Prostate gland (tissue), 2 donors: ENCODE measurements around the gene HPS1. TPM values are rescaled to one million over a fixed set of nuclear protein-coding genes. Genes with fewer than 3 reads are reported as not detected.

Source experiments
- DNase-seq: peaks from one replicate; pipeline ENCODE4 v3.0.0-alpha.2; 2019; ENCODE audit warnings: low spot score
- H3K27ac ChIP-seq, 2 donors: fragments of 200-600 bp; sonication (generic); 2 replicates each; pipeline ENCODE4 v1.5.1; 2017 to 2019
- H3K27me3 ChIP-seq: fragments of 200-600 bp; sonication (generic); replicated peaks from 2 replicates; pipeline ENCODE4 v1.5.1; 2019; ENCODE audit not compliant: insufficient read depth
- H3K36me3 ChIP-seq, 2 donors: fragments of 200-600 bp; sonication (generic); 1 replicate in 1 of 2; 2 replicates in 1 of 2; pipeline versions ENCODE4 v1.5.1 to v1.8.1; 2017 to 2019
- H3K4me1 ChIP-seq: fragments of 200-600 bp; sonication (generic); replicated peaks from 2 replicates; pipeline ENCODE4 v1.5.1; 2019
- H3K4me3 ChIP-seq, 2 donors: fragments of 200-600 bp; sonication (generic); 2 replicates each; pipeline ENCODE4 v1.5.1; 2017 to 2019
- H3K9me3 ChIP-seq: fragments of 200-600 bp; sonication (generic); 2 replicates; pipeline ENCODE4 v1.5.1; 2017
- CTCF ChIP-seq, 4 experiments: fragments of 200-600 bp in 2 of 4; fragments of 450-650 bp in 2 of 4; sonication (generic) in 2 of 4; IDR thresholded peaks; 1 replicate in 3 of 4; 2 replicates in 1 of 4; pipeline ENCODE4 v1.5.1; 2016 to 2019; ENCODE audit warnings: antibody characterized with exemption in 4 of 4, mild to moderate bottlenecking in 2 of 4, moderate library complexity in 2 of 4
- POLR2A ChIP-seq: fragments of 450-650 bp; IDR thresholded peaks from one replicate; pipeline ENCODE4 v1.6.1; 2016; ENCODE audit warnings: antibody characterized with exemption, mild to moderate bottlenecking
- POLR2AphosphoS5 ChIP-seq: sonication (generic); formaldehyde crosslinking; IDR thresholded peaks from one replicate; pipeline ENCODE4 v1.6.1; 2017; ENCODE audit warnings: antibody characterized with exemption
- WGBS: methylation state at CpG from one replicate; pipeline ENCODE4 v1.1.5; 2018; 5-methylcytosine and 5-hydroxymethylcytosine counted together
- intact Hi-C: fragments of 100-400 bp; cut with DNase I; formaldehyde crosslinking; loops from one replicate; pipeline ENCODE4 v1.14.2; 2022
- total RNA-seq, 2 donors: library from RNA; depleted of rRNA; stranded (reverse); fragments of >200 nt; gene quantifications; one replicate each; pipeline ENCODE4 v1.1.0, GENCODE V29; 2016

HPS1 gene
- total RNA-seq: 10 to 100 TPM; 59.9 to 93.6 TPM

GRCh38 chr10:98446661-98447221 is at the start of gene HPS1:
Gene HPS1, minus strand, starts transcription at chr10:98446935. Its CDS starts 3,695 bp downstream, at chr10:98443240.
- Histone ChIP-seq H3K9me3 (no peaks in the 10 kb centered on the region), H3K4me1 (no peaks in the 10 kb centered on the region), H3K27me3 (no peaks in the 10 kb centered on the region), H3K36me3 (no peaks in the 10 kb centered on the region), H3K4me3 (peak within 1 kb of the TSS; percentile 61 to 74), H3K27ac (peak within 1 kb of the TSS; percentile 81 to 85)
- intact Hi-C loops: no loop called here
- peak; percentile 67 for TF ChIP-seq POLR2AphosphoS5
- TF ChIP-seq POLR2A: peak; percentile 90
- peak in 2 of 4 experiments; percentile 27 to 38 for TF ChIP-seq CTCF (IDR thresholded peaks at IDR 0.05)
- DNase-seq: peak; percentile 67
- WGBS: 2% methylated on average over 47 of the region's 47 CpGs

GRCh38 chr10:98492763-98493162 is 46.0 kb upstream of the HPS1 start:
- TF ChIP-seq POLR2A (no peak), CTCF (IDR thresholded peaks at IDR 0.05) (no peak), POLR2AphosphoS5 (no peak)
- no peak overlapping the region for H3K27ac ChIP-seq
- no peaks in the 10 kb centered on the region for H3K36me3 ChIP-seq
- no peaks in the 10 kb centered on the region for H3K4me1 ChIP-seq
- intact Hi-C loops: no loop called here
- no peaks in the 10 kb centered on the region for H3K27me3 ChIP-seq
- no peaks in the 10 kb centered on the region for H3K9me3 ChIP-seq
- WGBS: 63% methylated on average over 1 of the region's 1 CpG
- DNase-seq: no peak
- no peak overlapping the region for H3K4me3 ChIP-seq

- no peaks in the 10 kb centered on the region for H3K9me3 ChIP-seq
- DNase-seq: no peak
- TF ChIP-seq POLR2A: no peak
- TF ChIP-seq POLR2AphosphoS5: no peak
- no peak for TF ChIP-seq CTCF (IDR thresholded peaks at IDR 0.05)
- 68% methylated on average over 13 of the region's 13 CpGs for WGBS
- intact Hi-C loops: no loop called here
- H3K27ac ChIP-seq: peak overlapping the region in 1 of 2 donors; percentile 10
- no peak overlapping the region for H3K4me3 ChIP-seq
- H3K36me3 ChIP-seq: no peaks in the 10 kb centered on the region
- H3K27me3 ChIP-seq: no peaks in the 10 kb centered on the region
- no peaks in the 10 kb centered on the region for H3K4me1 ChIP-seq
These were observed 43.1 kb upstream of the HPS1 start for GRCh38 chr10:98489561-98490481.

- no peaks in the 10 kb centered on the region for H3K9me3 ChIP-seq
- H3K4me1 ChIP-seq: no peaks in the 10 kb centered on the region
- intact Hi-C loops: no loop called here
- 33% methylated on average over 1 of the region's 1 CpG for WGBS
- H3K27ac ChIP-seq: peak overlapping the region in 1 of 2 donors; percentile 38
- TF ChIP-seq POLR2A (no peak), CTCF (IDR thresholded peaks at IDR 0.05) (no peak), POLR2AphosphoS5 (peak; percentile 62)
- H3K27me3 ChIP-seq: no peaks in the 10 kb centered on the region
- DNase-seq: peak; percentile 93
- no peak overlapping the region for H3K4me3 ChIP-seq
- no peaks in the 10 kb centered on the region for H3K36me3 ChIP-seq
These were observed 42.1 kb upstream of the HPS1 start for GRCh38 chr10:98488669-98489430.
